Endothelial cell of umbilical vein (primary cell): Measurements from ENCODE around the gene FYB1. TPM values are rescaled to one million over a fixed set of nuclear protein-coding genes. Genes with fewer than 3 reads are reported as not detected.

Experiments
- BruUV-seq: library from RNA; stranded (reverse); fragments of 400-500 nt; replicated peaks from 2 replicates; lab custom pipeline; 2021; lab: Mats Ljungman, UMichigan
- CTCF ChIA-PET: fragments of 300-600, 350-600 bp; sonication (Branson Sonifier 250); formaldehyde crosslinking; loops from one replicate; lab custom pipeline; 2021; ENCODE audit warnings: antibody characterized with exemption, inconsistent platforms; lab: Charles Lee
- POLR2A ChIA-PET: fragments of 300-600, 350-600 bp; sonication (Branson Sonifier 250); formaldehyde crosslinking; loops from one replicate; lab custom pipeline; 2021; ENCODE audit warnings: antibody characterized with exemption, inconsistent platforms; lab: Charles Lee
- DNase-seq: peaks from one replicate; pipeline ENCODE4 v3.0.0-alpha.2; 2011; ENCODE audit warnings: low read depth, low spot score
- FAIRE-seq: peaks from 2 replicates; lab custom pipeline; 2011; peaks lifted over from hg19 to GRCh38; lab: Jason Lieb, UNC
- H2AFZ ChIP-seq: 2 replicates; pipeline ENCODE4 v1.6.0; 2012; ENCODE audit warnings: low read depth, low read length, control low read depth, inconsistent platforms
- H3K27ac ChIP-seq: 2 replicates; pipeline ENCODE4 v1.5.1; 2011; ENCODE audit warnings: low read depth, mild to moderate bottlenecking, control low read depth, low read length, moderate library complexity; ENCODE audit not compliant: insufficient read depth
- H3K27me3 ChIP-seq, 2 experiments: 2 replicates each; pipeline versions ENCODE4 v1.6.0 to v1.6.1; 2011; ENCODE audit warnings: low read length in 2 of 2, mixed read lengths in 1 of 2; ENCODE audit not compliant: control insufficient read depth in 2 of 2, insufficient read depth in 2 of 2
- H3K36me3 ChIP-seq, 2 experiments: 2 replicates in 1 of 2; 3 replicates in 1 of 2; pipeline ENCODE4 v1.5.1; 2011; ENCODE audit warnings: low read length in 2 of 2, mild to moderate bottlenecking in 1 of 2, moderate library complexity in 1 of 2; ENCODE audit not compliant: control insufficient read depth in 2 of 2, insufficient read depth in 2 of 2; ENCODE audit errors: extremely low read depth in 1 of 2
- H3K4me1 ChIP-seq: 3 replicates; pipeline ENCODE4 v1.5.1; 2011; ENCODE audit warnings: mild to moderate bottlenecking, low read length; ENCODE audit not compliant: control insufficient read depth, insufficient read depth; ENCODE audit errors: extremely low read depth
- H3K4me2 ChIP-seq: 2 replicates; pipeline ENCODE4 v1.6.1; 2011; ENCODE audit warnings: low read length, control low read depth, mixed read lengths; ENCODE audit not compliant: insufficient read depth
- H3K4me3 ChIP-seq, 3 experiments: fragments of 200-600 bp in 1 of 3; sonication (generic), shearing (Covaris generic) in 1 of 3; replicated peaks in 1 of 3; 2 replicates each; pipeline ENCODE4 v1.5.1; 2011 to 2016; ENCODE audit warnings: control low read depth in 3 of 3, low read length in 3 of 3, mild to moderate bottlenecking in 2 of 3, inconsistent platforms in 1 of 3, low read depth in 1 of 3, moderate library complexity in 1 of 3; ENCODE audit not compliant: insufficient read depth in 1 of 3
- H3K79me2 ChIP-seq: 2 replicates; pipeline ENCODE4 v1.6.0; 2012; ENCODE audit warnings: low read length, inconsistent platforms; ENCODE audit not compliant: control insufficient read depth, insufficient read depth
- H3K9ac ChIP-seq: replicated peaks from 2 replicates; pipeline ENCODE3; 2011; ENCODE audit warnings: low read length, control low read depth; ENCODE audit not compliant: insufficient read depth; ENCODE audit errors: extremely low read depth
- H3K9me1 ChIP-seq: replicated peaks from 3 replicates; pipeline ENCODE4 v1.6.0; 2011; ENCODE audit warnings: mild to moderate bottlenecking, low read length; ENCODE audit not compliant: control insufficient read depth, insufficient read depth; ENCODE audit errors: extremely low read depth
- H3K9me3 ChIP-seq: replicated peaks from 2 replicates; pipeline ENCODE4 v1.5.1; 2012; ENCODE audit warnings: low read length, inconsistent platforms; ENCODE audit not compliant: control insufficient read depth, insufficient read depth
- H4K20me1 ChIP-seq: replicated peaks from 2 replicates; pipeline ENCODE3; 2011; ENCODE audit warnings: mild to moderate bottlenecking, low read length; ENCODE audit not compliant: control insufficient read depth, insufficient read depth; ENCODE audit errors: extremely low read depth
- CTCF ChIP-seq, 2 donors: IDR thresholded peaks; 1 replicate in 1 of 2; 2 replicates in 1 of 2; pipeline ENCODE4 v1.5.1; 2011; ENCODE audit warnings: low read length in 2 of 2, mild to moderate bottlenecking in 2 of 2, moderate library complexity in 2 of 2, control low read depth in 1 of 2, inconsistent platforms in 1 of 2, low read depth in 1 of 2; ENCODE audit not compliant: insufficient read depth in 1 of 2; ENCODE audit errors: extremely low read depth in 1 of 2
- EZH2 ChIP-seq: IDR thresholded peaks from 2 replicates; pipeline ENCODE4 v1.6.1; 2012; ENCODE audit warnings: borderline replicate concordance, low read depth, mild to moderate bottlenecking, moderate library complexity, low read length, inconsistent platforms; ENCODE audit not compliant: severe bottlenecking
- FOS ChIP-seq: IDR thresholded peaks from 2 replicates; pipeline ENCODE4 v1.6.1; 2011; ENCODE audit warnings: mild to moderate bottlenecking, low read length, moderate library complexity, borderline replicate concordance; ENCODE audit not compliant: insufficient read depth
- GATA2 ChIP-seq: IDR thresholded peaks from 2 replicates; pipeline ENCODE4 v1.7.0; 2011; ENCODE audit warnings: low read depth, mild to moderate bottlenecking, moderate library complexity, mixed read lengths, low read length; ENCODE audit not compliant: insufficient read length, insufficient read depth
- JUN ChIP-seq: IDR thresholded peaks from 2 replicates; pipeline ENCODE4 v1.6.1; 2011; ENCODE audit warnings: borderline replicate concordance, low read depth; ENCODE audit not compliant: insufficient read length, insufficient read depth
- MAX ChIP-seq: IDR thresholded peaks from 2 replicates; pipeline ENCODE4 v1.6.1; 2011; ENCODE audit not compliant: insufficient read depth, insufficient read length
- MYC ChIP-seq: IDR thresholded peaks from one replicate; pipeline ENCODE4 v1.6.1; 2011; ENCODE audit warnings: mild to moderate bottlenecking, low read depth, low read length
- POLR2A ChIP-seq: IDR thresholded peaks from 2 replicates; pipeline ENCODE4 v1.6.1; 2012; ENCODE audit warnings: low read depth, mild to moderate bottlenecking, control low read depth, low read length
- POLR2AphosphoS5 ChIP-seq: IDR thresholded peaks from 2 replicates; pipeline ENCODE4 v1.6.1; 2012; ENCODE audit warnings: low read depth, mild to moderate bottlenecking, control low read depth, low read length, moderate library complexity; ENCODE audit not compliant: insufficient read depth
- dilution Hi-C: fragments of 300-500 bp; cut with MboI; formaldehyde crosslinking; loops from one replicate; pipeline ENCODE4 v1.15.0; 2019; ENCODE audit warnings: low sequenced_read_pairs; ENCODE audit not compliant: extremely low pct_ligation_motif_present
- intact Hi-C: fragments of 100-400 bp; cut with micrococcal nuclease; formaldehyde crosslinking; loops from one replicate; pipeline ENCODE4 v1.10.0; 2022
- polyA plus RNA-seq, 4 experiments: library from polyadenylated mRNA; depleted of rRNA in 3 of 4; stranded (reverse) in 3 of 4; unstranded in 1 of 4; fragments of >200 nt; gene quantifications; 2 replicates each; pipeline versions ENCODE4 v1.2.1 to v1.2.3, GENCODE V29; 2011 to 2012; ENCODE audit warnings: missing spikeins in 1 of 4
- total RNA-seq: library from RNA; stranded (reverse); gene quantifications from 2 replicates; pipeline ENCODE4 v1.2.3, GENCODE V29; 2021

The FYB1 gene
- total and polyA plus RNA-seq, 2 donors (not counting 3 experiments of a cell fraction or from before 2014, with no cell fraction given) = 0.44 TPM; not detected in 1

DNA sequence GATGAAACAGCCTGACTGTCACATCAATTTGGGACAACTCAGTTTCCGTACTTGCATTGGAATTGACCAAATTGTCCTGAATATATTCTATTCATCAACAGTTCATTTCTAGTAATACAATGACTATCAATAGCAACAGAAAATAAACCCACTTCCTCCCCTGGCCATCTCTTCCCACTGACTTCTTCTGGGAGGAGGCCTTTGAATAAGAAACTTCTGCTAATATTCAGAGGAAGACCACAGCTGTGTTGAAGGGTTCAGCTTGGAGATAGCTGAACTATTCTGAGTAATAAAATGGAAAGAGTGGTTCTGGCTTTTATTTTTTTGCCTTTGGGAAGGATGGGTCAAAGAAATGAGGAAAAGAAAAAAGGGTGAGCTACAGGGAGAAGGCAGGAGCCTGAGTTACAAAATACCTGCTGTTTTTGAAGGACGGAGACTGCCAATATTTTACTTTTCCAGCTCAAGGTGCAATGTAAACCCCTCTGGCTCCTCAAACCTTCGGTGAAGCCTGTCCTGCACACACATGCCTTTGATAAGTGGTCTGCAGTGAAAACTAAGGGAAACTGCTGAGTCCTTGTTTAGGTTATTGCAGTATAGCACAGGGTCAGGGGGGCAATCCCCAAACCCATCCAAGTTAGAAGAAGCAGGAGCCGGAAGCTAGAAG, 29.9 kb downstream of the FYB1 start:
- Histone ChIP-seq H3K4me3 (no peak overlapping the region), H3K4me2 (no peak overlapping the region), H3K9me1 (no peaks in the 10 kb centered on the region), H4K20me1 (no peaks in the 10 kb centered on the region), H3K9me3 (no peaks in the 10 kb centered on the region), H3K79me2 (no peaks in the 10 kb centered on the region), H3K4me1 (no peaks in the 10 kb centered on the region), H3K27me3 (no peaks in the 10 kb centered on the region), H3K36me3 (no peaks in the 10 kb centered on the region), H3K27ac (no peak overlapping the region), H2AFZ (no peak overlapping the region), H3K9ac (no peak overlapping the region)
- dilution Hi-C loops = no loop called here
- POLR2A ChIA-PET = no interaction called here
- FAIRE-seq (no peak), DNase-seq (no peak)
- CTCF ChIA-PET = interaction anchor here (0.9 to 1.4 kb wide), 5 partner anchors 9 to 109 kb away, joined by 3 to 4 read pairs (median 3); no protein-coding TSS in a partner anchor
- intact Hi-C loops = no loop called here
- BruUV-seq = no TSS peak
- TF ChIP-seq EZH2 (no peak), POLR2AphosphoS5 (no peak), GATA2 (no peak), MYC (no peak), FOS (no peak), CTCF (IDR thresholded peaks at IDR 0.05; ENCODE audit: extremely low read depth in 1 of 2, insufficient read depth in 1 of 2, low read depth in 1 of 2, low read length in 2 of 2) (no peak), MAX (no peak), POLR2A (no peak), JUN (no peak)
